Stimulated activated CD8-positive, alpha-beta memory T cell treated with anti-CD3 and anti-CD28 coated beads, Interleukin-12 subunit alpha, Interleukin-12 subunit beta, amount 100 ng/mL, for 24 hours (primary cell): Measurements from ENCODE around the gene PFAS.
"Not testable (repeated sequence)": the region's sequence is repeated elsewhere in the genome, so short reads cannot be mapped to it uniquely, and the experiment has no call there.

ENCODE experiments used
- DNase-seq: peaks from one replicate; pipeline ENCODE4 v3.0.0-alpha.2; 2020; ENCODE audit errors: extremely low read depth

PFAS gene

GRCh38 chr17:8227238-8227581 is 21.9 kb upstream of the PFAS start:
- DNase-seq: no peak

- no peak for DNase-seq
Measured at GRCh38 chr17:8231701-8232100, 17.4 kb upstream of the PFAS start.

- DNase-seq: no peak
Measured at GRCh38 chr17:8234361-8235270, 14.5 kb upstream of the PFAS start.

GRCh38 chr17:8235676-8236075 is 13.4 kb upstream of the PFAS start:
- no peak for DNase-seq

- DNase-seq: no peak
Measured at GRCh38 chr17:8237175-8237574, 11.9 kb upstream of the PFAS start.

- no peak for DNase-seq
Measured at GRCh38 chr17:8237886-8238285, 11.2 kb upstream of the PFAS start.

GRCh38 chr17:8243827-8244226 is 5.3 kb upstream of the PFAS start:
- no peak for DNase-seq

GRCh38 chr17:8244768-8245167 is 4.3 kb upstream of the PFAS start:
- DNase-seq: no peak

- DNase-seq: no peak
Measured at GRCh38 chr17:8249621-8250500, 772 bp downstream of the PFAS start.

- not testable (repeated sequence) for DNase-seq
Measured at GRCh38 chr17:8251411-8251810, 2.3 kb downstream of the PFAS start.

- no peak for DNase-seq
Measured at GRCh38 chr17:8253801-8254200, 4.7 kb downstream of the PFAS start.

- no peak for DNase-seq
Measured at GRCh38 chr17:8254881-8255280, 5.8 kb downstream of the PFAS start.

GRCh38 chr17:8255499-8255898 is 6.4 kb downstream of the PFAS start:
- DNase-seq: no peak

GRCh38 chr17:8256291-8256690 is 7.2 kb downstream of the PFAS start:
- no peak for DNase-seq

- no peak for DNase-seq
Measured at GRCh38 chr17:8256691-8257090, 7.6 kb downstream of the PFAS start.

GRCh38 chr17:8257801-8258200 is 8.7 kb downstream of the PFAS start:
- no peak for DNase-seq

- DNase-seq: no peak
Measured at GRCh38 chr17:8264320-8264719, 15.2 kb downstream of the PFAS start.

- no peak for DNase-seq
Measured at GRCh38 chr17:8264836-8265542, 15.9 kb downstream of the PFAS start.

- DNase-seq: no peak
Measured at GRCh38 chr17:8266648-8267479, 17.8 kb downstream of the PFAS start.

GRCh38 chr17:8267480-8268147 is 18.5 kb downstream of the PFAS start:
- no peak for DNase-seq
